ENCODE data around the gene TCEANC2. TPM values are rescaled to one million over a fixed set of nuclear protein-coding genes. Genes with fewer than 3 reads are reported as not detected.
A peak's percentile ranks its signal among the peaks of the same experiment; 100 is the strongest.

The TCEANC2 gene
- total RNA-seq, 1 experiment from 2014 or later: 5.3 TPM

GRCh38 chr1:54016343-54017282 lies 36.8 kb upstream of the TCEANC2 start:
- Histone ChIP-seq H4K8ac (replicated peaks; ENCODE audit: insufficient read length, low read depth, low read length) (no peak overlapping the region), H3K4me1 (ENCODE audit: insufficient read depth, low read length) (no peaks in the 10 kb centered on the region), H3K14ac (ENCODE audit: insufficient read depth, low read length) (peak overlapping the region; percentile 8; the same call in 1 of the 2 replicates), H3K4me2 (ENCODE audit: insufficient read depth, insufficient read length, low read length) (no peak overlapping the region), H2BK15ac (ENCODE audit: low read depth, low read length) (no peak overlapping the region), H2BK12ac (ENCODE audit: insufficient read length, low read depth, low read length) (no peak overlapping the region), H3K79me1 (ENCODE audit: insufficient read depth, low read depth, low read length, poor library complexity, severe bottlenecking) (no peaks in the 10 kb centered on the region), H3K56ac (ENCODE audit: insufficient read length, low read depth, low read length) (no peak overlapping the region), H2BK5ac (ENCODE audit: insufficient read length, low read length) (no peak overlapping the region), H2AK5ac (ENCODE audit: insufficient read length, low read length) (no peak overlapping the region), H2AFZ (ENCODE audit: low read length) (no peak overlapping the region), H3K18ac (ENCODE audit: insufficient read length, low read depth, low read length) (no peak overlapping the region), H3K79me2 (ENCODE audit: insufficient read depth, low read length) (no peaks in the 10 kb centered on the region), H3K4ac (ENCODE audit: low read depth, low read length) (no peak overlapping the region), H4K91ac (ENCODE audit: insufficient read length, low read depth, low read length) (no peak overlapping the region), H4K5ac (ENCODE audit: insufficient read length, low read depth, low read length) (no peak overlapping the region), H2BK20ac (ENCODE audit: low read depth, low read length, poor library complexity, severe bottlenecking) (no peak overlapping the region), H3K23me2 (ENCODE audit: insufficient read length, low read depth, low read length, poor library complexity, severe bottlenecking) (no peaks in the 10 kb centered on the region), H3K27me3 (ENCODE audit: insufficient read depth, low read length) (no peaks in the 10 kb centered on the region), H3T11ph (ENCODE audit: low read length) (no peak overlapping the region), H4K20me1 (ENCODE audit: control insufficient read depth, insufficient read depth, insufficient read length) (no peaks in the 10 kb centered on the region), H3K9ac (ENCODE audit: extremely low read depth, insufficient read length, low read length) (no peak overlapping the region), H3K27ac (ENCODE audit: insufficient read length, low read depth, low read length) (no peak overlapping the region), H3K9me3 (ENCODE audit: control insufficient read depth, low read depth, low read length) (no peaks in the 10 kb centered on the region), H2BK120ac (ENCODE audit: low read depth, low read length, poor library complexity, severe bottlenecking) (no peak overlapping the region), H3K23ac (ENCODE audit: insufficient read length, low read depth, low read length) (no peak overlapping the region)
- TF ChIP-seq CTCF (conservative IDR thresholded peaks at IDR 0.05): no peak
- Mint-ChIP-seq H3K4me3 (peak overlapping the region in 1 of 2 experiments; percentile 32; a peak in 1 of 5 replicates), H3K9me3 (no peaks in the 10 kb centered on the region), H3K4me1 (peaks cover 8 to 10% of the 10 kb centered on the region in 2 experiments), H3K27ac (no peak overlapping the region), H3K36me3 (ENCODE audit: insufficient read depth in 1 of 3, low read depth in 3 of 3) (no peaks in the 10 kb centered on the region), H3K27me3 (ENCODE audit: low read depth) (no peaks in the 10 kb centered on the region; the same call in 1 of the 2 replicates)
- WGBS (ENCODE audit: extremely low coverage, insufficient read length, low lambda C conversion rate): no CpG with 5 or more reads among the region's 8 CpGs
- no peak for DNase-seq
